Stimulated activated CD8-positive, alpha-beta memory T cell treated with anti-CD3 and anti-CD28 coated beads, Interleukin-15, amount 100 ng/mL, for 4 hours (primary cell): ENCODE data around the gene SLC45A3.

Source experiments
- DNase-seq, 2 donors: peaks; one replicate each; pipeline ENCODE4 v3.0.0-alpha.2; 2020; ENCODE audit warnings: low read depth in 2 of 2

SLC45A3 gene

DNA sequence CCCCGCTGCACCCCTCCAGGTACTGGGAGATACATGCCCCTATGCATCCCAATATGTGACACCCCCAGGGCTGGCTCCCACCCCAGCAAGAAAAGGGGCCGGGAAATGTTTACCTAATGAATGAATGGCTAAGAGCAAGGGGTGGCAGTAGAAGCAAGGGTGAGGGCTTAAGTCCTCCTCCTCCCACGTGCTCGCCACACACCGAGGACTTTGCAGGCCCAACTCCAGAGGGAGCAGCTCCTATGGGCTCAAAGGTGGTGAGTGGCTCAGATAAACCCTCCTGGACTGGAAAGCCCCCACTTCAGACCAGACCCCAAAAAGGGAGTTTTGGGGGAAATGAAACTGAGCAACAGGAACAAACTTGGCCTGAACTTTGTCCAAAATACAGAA lies 11.4 kb downstream of the SLC45A3 start:
- DNase-seq = no peak

DNA sequence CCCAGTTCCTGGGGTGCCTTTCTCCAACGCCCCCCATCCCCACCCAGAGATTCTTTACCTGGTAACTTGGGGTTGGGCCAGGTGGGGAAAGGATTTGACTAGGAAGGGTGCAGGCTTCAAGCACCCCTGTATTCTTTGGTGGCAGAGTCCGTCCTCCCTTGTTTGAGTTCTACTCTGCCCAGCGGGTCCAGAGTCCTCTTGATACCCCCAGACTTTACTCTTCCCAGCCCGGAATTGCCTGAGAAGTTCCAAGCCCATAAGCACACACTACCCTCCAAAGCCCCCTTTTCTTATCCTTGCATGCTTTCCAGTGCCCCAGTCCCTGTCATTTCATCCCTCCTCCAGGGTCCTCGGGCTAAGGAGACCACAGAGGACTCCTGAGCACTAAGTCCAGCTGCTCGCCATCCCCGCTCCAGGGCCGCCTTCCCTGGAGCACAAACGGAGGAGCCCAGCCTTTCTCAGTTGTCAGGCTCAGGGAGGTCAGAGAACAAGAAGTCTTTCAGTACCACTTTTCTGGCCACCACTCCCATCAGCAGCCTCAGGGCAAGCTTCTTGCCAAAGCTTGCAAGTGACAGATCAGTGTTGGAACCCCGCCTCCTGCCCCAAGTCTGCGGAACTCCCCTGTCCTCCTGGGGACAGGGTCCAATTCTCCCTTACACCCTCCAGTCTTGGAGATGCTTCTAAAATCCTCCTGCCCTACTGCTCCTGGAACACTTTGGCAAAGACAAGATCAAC lies 12.2 kb downstream of the SLC45A3 start:
- DNase-seq = no peak

DNA sequence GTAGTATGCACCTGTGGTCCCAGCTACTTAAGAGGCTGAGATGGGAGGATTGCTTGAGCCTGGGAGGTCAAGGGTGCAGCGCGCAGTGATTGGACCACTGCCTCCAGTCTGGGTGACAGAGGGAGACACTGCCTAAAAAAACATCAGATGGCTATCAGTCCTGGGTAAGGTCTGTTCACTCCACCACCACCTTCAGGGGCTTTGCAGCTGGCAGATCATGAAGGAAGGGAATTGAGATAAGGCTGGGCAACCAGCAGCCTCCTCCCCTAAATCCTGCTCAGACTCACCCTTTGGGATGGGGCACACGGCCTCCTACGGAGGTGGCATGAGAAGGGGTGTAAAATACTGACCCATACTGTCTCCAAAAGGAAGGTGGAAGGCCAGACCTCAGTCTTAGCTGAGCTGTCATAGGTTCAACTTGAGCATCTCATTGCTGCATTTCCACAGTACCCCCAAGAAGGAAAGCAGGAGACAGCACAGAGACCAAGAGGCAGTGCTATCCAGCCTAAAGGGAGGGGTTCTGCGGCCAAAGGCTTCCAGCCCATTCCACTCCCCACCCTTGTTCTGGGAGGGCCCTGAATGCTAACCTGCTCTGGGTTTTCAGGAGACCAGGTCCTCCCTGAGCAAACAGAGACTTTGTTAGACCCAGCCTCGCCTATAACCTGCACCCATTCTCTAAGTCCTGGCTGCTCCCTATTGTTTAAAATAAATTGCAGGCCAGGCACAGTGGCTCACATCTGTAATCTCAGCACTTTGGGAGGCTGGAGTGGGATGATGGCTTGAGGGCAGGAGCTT lies 13.7 kb downstream of the SLC45A3 start:
- DNase-seq = no peak

DNA sequence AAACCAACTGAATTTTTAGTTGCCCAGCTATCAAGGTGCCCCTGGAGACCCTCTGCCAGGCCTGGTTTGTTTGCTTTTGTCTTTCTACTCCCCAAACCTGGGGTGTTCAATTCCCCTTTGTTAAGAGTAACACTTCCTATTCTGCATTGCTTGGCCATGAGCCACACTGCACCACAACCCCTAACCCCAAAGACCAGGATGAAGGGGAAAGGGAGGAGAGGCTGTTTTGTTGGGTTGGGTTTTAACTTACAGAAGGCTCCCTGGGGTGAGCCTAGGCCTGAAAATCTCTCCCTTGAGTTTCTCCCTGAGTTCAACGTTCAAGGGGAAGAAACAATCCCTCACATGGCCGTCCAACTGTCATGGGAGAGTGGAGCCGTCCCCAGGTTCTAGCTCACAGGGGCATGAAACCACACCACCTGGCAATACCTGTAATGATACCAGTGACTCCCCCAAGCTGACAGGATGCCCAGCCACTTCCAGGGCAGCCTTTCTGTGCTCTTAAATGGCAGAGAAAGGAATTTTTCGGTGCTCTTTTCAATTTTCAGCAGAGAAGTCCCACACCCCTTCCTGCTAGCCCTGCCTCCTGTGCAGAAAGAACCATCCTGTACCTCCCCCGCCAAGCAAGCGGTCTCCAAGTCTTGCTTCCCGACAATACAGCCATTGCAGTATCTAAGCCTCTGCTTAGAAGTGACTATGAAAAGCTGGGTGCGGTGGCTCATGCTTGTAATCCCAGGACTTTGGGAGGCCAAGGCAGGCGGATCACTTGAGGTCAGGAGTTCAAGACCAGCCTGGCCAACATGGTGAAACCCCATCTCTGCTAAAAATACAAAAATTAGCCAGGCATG lies 14.9 kb downstream of the SLC45A3 start:
- no peak for DNase-seq

DNA sequence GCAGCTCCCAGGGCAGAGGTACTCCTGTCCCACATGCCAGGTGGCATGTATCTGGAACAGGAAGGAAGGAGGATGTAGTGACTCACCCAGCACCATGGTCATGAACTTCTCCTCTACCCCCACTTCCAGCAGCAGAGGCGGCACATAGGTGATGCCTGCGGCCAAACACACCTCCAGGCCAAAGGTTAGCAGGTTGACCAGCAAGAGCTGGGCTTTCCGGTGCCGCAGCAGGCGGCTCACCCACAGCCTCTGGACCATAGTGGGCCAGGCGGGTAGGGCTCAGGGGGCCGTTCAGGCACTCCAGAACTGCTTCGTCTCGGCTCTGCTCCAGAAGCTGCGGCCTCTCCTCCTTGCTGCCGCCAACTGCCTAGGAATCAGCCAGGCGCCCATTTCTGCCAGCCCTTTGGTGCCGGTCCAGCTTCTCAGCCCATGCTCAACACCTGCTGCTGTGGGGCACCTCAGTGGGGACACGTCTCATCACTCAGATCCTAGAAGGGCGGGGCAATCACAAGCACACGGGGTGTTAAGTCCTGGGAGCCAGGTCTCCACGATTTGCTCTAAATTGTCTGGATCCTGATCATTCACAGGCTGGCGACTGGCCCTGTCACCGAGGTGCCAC lies 15.8 kb downstream of the SLC45A3 start:
- no peak for DNase-seq

DNA sequence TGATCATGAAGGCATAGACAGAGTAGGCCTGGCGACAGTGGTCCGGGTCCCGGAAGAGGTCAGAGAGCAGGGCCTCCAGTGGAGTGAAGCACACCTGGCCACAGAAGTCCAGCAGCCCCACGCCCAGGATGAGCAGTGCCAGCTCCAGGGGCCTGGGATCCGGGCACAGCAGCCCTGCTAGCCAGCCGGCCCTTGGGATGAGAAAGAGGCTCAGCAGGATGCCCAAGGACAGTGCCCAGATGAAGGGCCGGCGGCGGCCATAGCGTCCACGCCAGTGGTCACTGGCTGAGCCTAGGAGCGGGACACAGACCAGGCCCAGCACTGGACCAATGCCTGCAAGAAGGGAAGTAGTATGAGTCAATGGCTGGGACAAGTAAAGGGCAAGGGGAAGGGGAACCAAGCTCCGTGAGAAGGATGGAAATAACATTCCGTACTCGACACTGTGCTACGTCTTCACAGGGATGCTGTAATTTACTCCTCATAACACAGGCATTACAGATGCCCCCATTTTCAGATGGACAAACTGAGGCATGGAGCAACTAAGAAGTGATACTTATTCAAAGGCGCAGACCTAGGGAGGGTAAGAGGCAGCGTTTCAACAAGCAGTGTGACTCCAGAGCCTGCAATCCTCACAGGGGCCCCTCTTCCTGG lies 16.9 kb downstream of the SLC45A3 start:
- no peak for DNase-seq

DNA sequence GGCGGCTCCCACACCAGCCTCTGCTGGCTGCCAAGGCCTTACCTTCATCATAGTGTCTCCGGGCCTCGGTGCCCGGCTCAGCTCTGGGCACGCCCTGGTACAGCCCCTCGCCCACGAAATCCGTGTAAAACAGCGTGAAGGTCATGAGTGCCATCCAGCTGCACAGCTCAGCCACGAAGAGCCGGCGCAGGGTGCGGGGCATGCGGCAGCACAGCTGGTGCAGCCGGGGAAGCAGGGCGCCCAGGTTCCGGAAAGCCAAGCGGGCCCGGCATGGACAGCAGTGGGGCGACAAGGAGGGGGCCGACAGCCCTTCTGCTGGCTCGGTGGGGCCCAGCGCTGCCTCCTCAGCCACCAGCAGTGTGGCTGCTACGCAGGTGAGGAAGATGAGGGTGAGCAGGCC lies 17.5 kb downstream of the SLC45A3 start:
- no peak for DNase-seq

DNA sequence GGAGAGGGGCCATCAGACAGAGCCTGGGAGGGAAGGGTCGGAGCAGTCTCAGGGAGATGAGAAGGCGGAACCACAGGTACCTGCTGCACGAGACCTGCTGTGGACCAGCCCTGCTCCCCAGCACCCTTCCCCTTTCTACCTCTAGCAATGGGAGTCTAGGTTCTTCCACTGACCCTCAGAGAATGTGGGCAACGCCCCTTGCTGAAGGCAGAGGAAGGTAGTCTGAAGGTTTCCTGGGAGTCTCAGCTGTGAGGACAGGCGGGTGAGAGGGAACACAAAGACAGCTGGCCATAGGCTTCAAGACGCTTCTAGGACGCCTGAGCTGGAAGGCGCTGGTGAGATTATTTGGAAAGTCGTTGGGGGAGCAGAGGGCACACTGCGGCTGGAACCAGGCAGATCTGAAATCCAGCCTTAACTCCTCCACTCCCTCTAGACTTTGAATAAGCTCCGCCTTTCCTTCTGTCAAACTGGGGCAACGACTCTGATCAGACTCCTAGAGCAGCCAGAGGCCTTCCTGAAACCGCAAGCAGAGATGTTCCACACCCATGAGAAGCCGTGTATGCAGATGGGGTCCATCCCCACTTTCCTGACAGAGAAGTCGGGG lies 18.1 kb downstream of the SLC45A3 start:
- no peak for DNase-seq

DNA sequence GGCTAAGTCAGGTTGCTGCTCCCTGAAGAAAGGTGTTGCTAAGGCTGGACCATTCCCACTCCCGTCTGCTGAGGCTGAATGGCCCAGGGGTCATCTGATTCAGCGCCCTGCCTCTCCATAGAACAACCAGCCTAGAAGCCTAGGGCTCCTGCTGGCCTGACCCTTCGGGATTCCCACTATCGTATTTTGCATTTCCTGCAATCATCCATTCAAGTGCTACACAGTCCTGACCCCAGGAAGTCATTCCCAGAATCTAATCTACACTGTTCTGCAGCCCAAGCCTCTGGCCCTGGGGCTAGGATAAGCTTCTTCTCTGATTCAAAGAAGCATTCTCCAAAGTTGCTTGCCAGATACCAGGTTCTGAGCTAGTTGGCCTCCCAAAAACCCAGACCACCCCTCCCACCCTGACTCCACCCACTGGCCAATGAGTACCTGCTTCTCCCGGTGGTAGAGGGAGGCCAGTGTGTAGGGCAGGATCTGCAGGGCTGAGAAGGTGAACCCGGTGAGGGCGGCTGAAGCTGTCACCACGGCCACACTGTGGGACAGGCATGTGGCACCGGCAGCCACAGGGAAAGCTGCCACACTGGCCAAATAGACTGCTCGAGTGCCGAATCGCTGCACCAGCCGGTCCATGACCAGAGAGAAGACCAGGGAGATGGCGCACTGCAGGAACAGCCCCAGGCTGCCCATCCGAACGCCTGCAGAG lies 18.7 kb downstream of the SLC45A3 start:
- DNase-seq = no peak

DNA sequence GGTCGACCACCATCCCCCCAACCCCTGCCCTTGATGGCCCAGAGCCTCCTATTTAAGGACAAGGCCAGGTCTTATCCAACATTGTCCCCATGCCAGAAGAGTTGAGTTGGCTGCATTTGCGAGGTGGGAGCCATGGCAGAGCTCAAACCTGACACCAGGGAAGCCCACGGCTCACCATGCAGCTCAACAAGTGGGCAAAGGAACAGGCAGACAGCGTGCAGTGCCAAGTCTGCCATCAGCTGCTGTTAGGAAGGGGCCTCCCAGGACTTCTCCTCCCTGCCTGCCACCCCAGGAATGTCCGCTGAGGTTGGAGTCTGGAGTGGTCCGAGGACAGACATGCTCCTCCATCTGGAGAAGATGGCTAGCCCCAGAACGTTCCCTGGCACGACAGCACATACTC lies 19.9 kb downstream of the SLC45A3 start:
- no peak for DNase-seq

DNA sequence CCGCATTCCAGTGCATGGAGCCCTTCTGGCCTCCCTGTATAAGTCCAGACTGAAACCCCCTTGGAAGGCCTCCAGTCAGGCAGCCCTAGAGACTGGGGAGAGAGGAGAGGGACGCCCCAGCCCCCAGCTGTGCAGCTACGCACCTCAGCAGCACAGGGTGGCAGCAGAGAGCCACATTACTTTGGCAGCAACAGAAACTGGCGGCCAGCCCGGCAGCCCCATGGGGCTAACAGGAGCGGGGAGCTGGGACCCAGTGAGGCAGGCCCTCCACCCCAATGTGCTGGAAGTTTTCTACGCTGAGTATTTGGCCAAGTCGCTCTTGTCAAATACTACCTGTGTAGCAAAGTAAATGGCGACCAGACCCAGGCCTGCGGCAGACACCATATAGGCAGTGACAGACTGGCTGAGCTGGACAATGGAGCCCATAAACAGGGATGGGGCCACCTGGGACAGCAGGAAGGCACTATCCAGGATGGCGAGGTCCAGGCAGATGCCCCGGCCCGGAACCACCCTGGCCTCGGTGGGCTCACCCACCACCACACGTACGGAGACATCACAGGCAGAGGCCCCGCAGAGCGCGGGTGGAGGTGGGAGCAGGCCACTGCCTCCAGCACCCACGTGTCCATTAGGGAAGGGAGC lies 21.2 kb downstream of the SLC45A3 start:
- DNase-seq = peak; percentile 39 to 44

DNA sequence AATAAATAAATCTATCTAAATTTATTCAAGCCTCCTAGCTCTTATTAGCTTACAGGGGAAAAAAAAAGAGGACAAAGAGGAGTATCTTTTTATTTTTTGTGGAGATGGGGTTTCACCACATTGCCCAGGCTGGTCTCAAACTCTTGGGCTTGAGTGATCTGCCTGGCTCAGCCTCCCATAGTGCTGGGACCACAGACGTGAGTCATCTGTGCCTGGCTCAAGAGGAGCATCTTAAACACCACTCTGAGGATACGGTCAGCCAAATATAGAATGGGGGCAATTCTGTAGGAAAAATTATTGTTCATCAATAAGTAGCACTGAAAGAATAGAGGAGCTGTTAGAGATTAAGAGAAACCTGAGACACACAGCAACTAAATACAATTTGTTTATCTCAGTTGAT lies 24.1 kb downstream of the SLC45A3 start:
- DNase-seq = no peak

DNA sequence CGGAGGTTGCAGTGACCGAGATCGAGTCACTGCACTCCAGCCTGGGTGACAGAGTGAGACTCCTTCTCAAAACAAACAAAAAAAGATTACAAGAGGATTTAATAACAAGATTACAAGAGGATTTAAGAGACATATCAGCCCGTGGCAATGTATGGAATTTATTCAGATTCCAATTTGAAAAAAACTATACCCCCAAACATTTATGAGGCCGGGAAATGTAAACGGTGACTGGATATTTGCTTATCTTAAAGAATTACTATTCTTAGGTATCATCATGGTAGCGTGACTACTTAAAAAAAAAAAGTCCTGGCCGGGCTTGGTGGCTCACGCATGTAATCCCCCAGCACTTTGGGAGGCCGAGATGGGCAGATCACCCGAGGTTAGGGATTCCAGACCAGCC lies 27.3 kb downstream of the SLC45A3 start:
- DNase-seq = no peak

DNA sequence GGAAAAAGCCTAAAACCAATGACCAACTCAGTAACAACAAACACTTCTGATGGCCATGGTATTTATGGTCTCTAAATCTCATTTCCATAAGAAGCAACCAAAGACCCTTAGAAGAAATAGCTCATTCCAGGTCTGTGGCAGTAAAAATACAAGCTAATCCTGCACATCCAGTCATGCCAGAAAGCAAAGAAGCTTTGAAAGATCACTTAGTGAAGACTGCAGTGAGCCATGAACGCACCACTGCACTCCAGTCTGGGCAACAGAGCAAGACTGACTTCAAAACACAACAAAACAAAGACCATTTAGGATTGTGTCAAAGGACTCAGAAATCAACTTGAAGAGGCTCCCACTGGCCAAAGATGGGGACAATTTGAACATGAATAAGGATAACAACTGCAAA lies 30.1 kb downstream of the SLC45A3 start:
- no peak for DNase-seq

DNA sequence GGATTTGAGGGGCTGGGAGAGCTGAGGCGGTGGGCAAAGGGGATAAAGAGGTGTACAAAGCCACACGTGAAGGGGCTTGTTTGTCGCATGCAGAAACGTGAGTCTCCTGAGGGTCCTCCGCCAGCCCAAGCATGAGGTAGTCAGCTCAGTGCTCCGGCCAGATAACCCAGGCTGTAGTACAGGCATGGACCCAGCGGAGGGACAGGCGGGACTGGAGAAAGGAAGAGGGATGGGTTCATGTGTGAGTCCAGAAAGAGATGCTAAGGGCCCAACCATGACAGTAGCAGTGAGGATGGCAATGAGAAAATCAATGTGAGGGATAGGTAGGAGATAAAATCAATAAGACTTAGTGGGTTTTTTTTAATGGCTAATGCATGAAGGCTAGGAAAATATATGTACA lies 34.8 kb downstream of the SLC45A3 start:
- DNase-seq = no peak

DNA sequence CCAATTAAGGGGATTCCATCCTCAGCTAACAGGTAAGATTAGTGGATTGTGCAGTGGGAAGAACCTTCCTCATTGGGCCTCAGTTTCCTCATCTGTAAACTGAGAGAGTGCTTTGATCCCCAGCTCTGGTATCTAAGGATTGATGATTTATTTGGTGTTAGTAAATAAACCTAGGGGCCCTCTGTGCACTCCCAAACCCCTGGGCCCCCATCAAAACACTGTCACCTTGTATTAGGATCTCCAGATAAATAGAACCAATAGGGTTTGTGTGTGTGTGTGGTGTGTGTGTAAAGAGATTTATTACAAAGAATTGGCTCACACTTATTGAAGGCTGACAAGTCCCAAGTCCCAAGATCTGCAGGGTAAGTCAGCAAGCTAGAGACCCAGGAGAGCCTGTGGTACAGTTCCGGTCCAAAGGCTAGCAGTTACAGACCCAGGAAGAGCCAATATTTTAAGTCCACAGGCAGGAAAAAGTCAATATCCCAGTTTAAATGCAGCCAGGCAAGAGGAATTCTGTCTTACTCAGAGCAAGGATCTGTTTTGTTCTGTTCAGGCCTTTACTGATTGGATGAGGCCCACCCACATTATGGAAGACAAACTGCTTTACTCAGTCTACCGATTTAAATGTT lies 37.5 kb downstream of the SLC45A3 start:
- no peak for DNase-seq

DNA sequence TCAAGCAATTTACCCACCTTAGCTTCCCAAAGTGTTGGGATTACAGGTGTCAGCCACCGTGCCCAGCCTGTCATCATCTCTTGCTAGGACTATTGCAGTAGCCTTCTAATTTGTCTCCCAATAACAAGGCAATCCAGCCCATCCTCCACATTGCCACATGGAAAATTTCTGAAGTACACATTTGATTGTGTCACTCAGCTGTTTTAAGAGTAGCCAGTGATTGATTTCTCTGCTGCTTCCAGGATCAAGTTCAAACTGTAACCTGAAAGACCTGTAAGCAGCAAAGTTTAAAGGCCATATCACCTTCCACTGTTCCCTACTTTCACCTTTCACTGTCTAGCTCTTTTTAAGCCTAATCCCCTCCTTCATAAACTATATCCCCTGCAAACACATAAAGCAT lies 40.7 kb downstream of the SLC45A3 start:
- no peak for DNase-seq

DNA sequence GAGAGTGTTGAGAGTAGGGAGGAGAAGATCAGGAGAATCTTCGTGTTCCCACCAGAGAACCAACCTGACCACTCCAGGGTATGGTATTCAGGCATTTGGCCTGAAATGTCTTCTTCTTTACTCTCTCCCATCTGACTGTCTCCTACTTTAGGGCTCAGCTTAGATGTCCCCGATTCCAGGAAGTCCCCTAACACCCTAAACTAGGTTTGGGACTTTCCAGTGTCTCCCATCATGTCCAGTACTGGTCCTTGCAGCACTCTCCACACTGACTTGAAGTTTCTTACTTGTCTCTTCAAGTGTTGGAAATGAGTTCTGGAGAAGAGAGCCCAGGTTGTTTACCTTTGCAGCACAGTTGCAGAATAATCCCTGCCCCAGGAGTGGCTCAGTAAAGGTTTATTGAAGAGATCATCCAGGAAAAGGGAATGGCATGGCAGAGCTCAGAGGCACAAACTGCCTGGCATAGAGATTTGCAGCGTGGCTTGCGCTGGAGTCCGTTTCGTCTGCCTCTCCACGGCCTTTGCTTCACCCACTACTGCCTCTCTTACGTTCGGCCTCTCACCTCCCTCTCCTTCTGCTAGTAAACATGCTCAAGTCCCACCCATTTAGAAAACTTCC lies 42.3 kb downstream of the SLC45A3 start:
- no peak for DNase-seq

DNA sequence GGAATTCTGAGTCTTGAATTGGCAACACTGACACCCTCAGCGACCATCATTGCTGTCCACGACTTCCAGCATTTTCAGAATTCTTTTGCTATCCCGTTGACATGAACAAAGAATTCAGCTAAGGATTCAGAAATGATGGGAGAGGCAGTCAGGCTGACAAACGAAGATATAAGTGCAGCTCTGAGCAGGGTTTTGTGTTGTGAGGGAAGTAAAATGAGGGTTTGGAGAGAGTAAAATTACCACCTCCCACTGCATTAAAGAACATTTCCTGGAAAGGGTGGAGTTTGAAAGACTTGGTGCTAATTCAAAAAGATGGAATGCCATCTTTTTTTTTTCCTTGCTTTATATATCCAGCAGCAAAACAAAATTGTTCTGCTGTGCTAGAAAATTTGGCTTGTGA lies 43.6 kb downstream of the SLC45A3 start:
- DNase-seq = no peak
